Measurements from ENCODE around the gene IL26. TPM values are rescaled to one million over a fixed set of nuclear protein-coding genes. Genes with fewer than 3 reads are reported as not detected.

Gene IL26
- total RNA-seq, 3 donors from 2014 or later (not counting 1 experiment from before 2014, with no cell fraction given): not detected

- Histone ChIP-seq H3K4me1 (ENCODE audit: control insufficient read depth, insufficient read depth, low read length) (peaks cover 21% of the 10 kb centered on the region), H3K9me3 (ENCODE audit: control insufficient read depth, insufficient read depth, low read length) (no peaks in the 10 kb centered on the region), H3K27me3 (ENCODE audit: control insufficient read depth, insufficient read depth, low read length) (no peaks in the 10 kb centered on the region), H3K4me3 (ENCODE audit: low read length) (no peak overlapping the region), H3K36me3 (ENCODE audit: control insufficient read depth, insufficient read depth, low read length) (no peaks in the 10 kb centered on the region), H3K27ac (ENCODE audit: low read length) (peak overlapping the region; percentile 15)
- H3K4me1 Mint-ChIP-seq: peaks cover 19 to 22% of the 10 kb centered on the region in 2 donors
- peak in 1 of 2 donors; percentile 76 for DNase-seq
- peaks cover 0 to 3% of the 10 kb centered on the region in 2 donors for H3K27me3 Mint-ChIP-seq (ENCODE audit: low read depth in 2 of 2)
- ATAC-seq: peak; percentile 79 to 90 (median 89)
- H3K4me3 Mint-ChIP-seq: no peak overlapping the region
- peak overlapping the region; percentile 35 to 45 for H3K27ac Mint-ChIP-seq
- no peaks in the 10 kb centered on the region for H3K9me3 Mint-ChIP-seq
- no peak for TF ChIP-seq CTCF (IDR thresholded peaks at IDR 0.05)
- 49% methylated on average over 3 of the region's 3 CpGs for WGBS (ENCODE audit: insufficient coverage)
- H3K36me3 Mint-ChIP-seq: no peaks in the 10 kb centered on the region
- intact Hi-C loops (cut with micrococcal nuclease): no loop called here
Observed at GRCh38 chr12:68180792-68181744, 44.5 kb downstream of the IL26 start.

DNA sequence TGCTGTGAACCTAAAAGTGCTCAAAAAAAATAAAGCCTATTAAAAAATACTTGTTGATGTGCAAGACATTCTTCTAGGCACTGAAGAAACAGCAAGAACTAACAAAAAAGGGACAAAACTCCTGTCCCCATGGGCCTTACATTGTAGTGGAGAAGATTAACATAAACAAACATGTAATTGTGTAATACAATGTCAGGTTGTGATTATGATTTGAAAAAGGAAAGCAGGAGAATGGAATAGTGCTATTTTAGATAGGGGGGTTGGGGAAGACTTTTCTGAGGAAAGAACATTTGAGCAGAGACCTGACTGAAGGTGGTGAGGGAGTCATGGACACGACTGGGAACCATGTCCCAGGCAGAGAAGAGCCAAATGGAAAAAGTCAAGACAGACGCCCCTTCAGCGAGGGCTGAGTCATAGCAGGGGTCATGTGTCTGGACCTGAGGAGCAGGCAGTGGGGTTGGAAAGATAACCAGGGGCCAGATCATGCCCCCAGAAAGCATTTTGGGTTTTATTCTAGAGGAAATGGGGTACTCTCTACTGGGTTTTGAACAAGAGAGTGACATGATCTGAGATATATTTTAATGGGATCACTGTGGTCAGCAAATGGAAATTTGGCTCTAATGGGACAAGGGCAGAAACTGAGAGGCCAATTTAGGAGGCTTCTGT is 46.7 kb downstream of the IL26 start:
- TF ChIP-seq CTCF (IDR thresholded peaks at IDR 0.05): no peak
- H3K4me1 ChIP-seq (ENCODE audit: control insufficient read depth, insufficient read depth, low read length): peaks cover 31% of the 10 kb centered on the region
- intact Hi-C loops (cut with micrococcal nuclease): loop anchor here (5.0 kb wide), 1 partner anchor 57 kb away; no protein-coding TSS in a partner anchor
- H3K9me3 Mint-ChIP-seq: no peaks in the 10 kb centered on the region
- peaks cover 37 to 44% of the 10 kb centered on the region in 2 donors for H3K4me1 Mint-ChIP-seq
- H3K27me3 ChIP-seq (ENCODE audit: control insufficient read depth, insufficient read depth, low read length): no peaks in the 10 kb centered on the region
- H3K27me3 Mint-ChIP-seq (ENCODE audit: low read depth in 2 of 2): no peaks in the 10 kb centered on the region
- no peak overlapping the region for H3K27ac Mint-ChIP-seq
- no peak overlapping the region for H3K27ac ChIP-seq (ENCODE audit: low read length)
- no peak for ATAC-seq
- no peak overlapping the region for H3K4me3 Mint-ChIP-seq
- H3K4me3 ChIP-seq (ENCODE audit: low read length): no peak overlapping the region
- no peaks in the 10 kb centered on the region for H3K36me3 ChIP-seq (ENCODE audit: control insufficient read depth, insufficient read depth, low read length)
- no peaks in the 10 kb centered on the region for H3K9me3 ChIP-seq (ENCODE audit: control insufficient read depth, insufficient read depth, low read length)
- DNase-seq: no peak
- 78% methylated on average over 3 of the region's 3 CpGs for WGBS (ENCODE audit: insufficient coverage)
- no peaks in the 10 kb centered on the region for H3K36me3 Mint-ChIP-seq

DNA sequence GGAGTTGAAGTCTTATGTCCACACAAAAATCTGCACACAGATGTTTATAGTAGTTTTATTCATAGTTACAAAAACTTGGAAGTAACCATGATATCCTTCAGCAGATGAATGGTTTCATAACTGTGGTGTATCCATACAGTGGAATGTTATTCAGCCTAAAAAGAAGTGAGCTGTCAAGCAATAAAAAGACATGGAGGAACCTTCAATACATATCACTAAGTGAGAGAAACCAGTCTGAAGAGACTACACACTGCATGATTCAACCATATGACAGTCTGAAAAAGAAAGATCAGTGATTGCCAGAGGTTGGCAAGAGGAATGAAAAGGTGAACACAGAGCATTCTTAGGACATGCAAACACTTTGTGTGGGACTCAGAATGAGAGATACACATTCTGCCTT is 47.4 kb downstream of the IL26 start:
- H3K4me3 ChIP-seq (ENCODE audit: low read length): no peak overlapping the region
- Mint-ChIP-seq H3K4me3 (no peak overlapping the region), H3K27ac (no peak overlapping the region), H3K4me1 (peaks cover 37 to 45% of the 10 kb centered on the region in 2 donors), H3K36me3 (no peaks in the 10 kb centered on the region), H3K9me3 (no peaks in the 10 kb centered on the region), H3K27me3 (ENCODE audit: low read depth in 2 of 2) (no peaks in the 10 kb centered on the region)
- TF ChIP-seq CTCF (IDR thresholded peaks at IDR 0.05): no peak
- H3K36me3 ChIP-seq (ENCODE audit: control insufficient read depth, insufficient read depth, low read length): no peaks in the 10 kb centered on the region
- no peak overlapping the region for H3K27ac ChIP-seq (ENCODE audit: low read length)
- H3K9me3 ChIP-seq (ENCODE audit: control insufficient read depth, insufficient read depth, low read length): no peaks in the 10 kb centered on the region
- H3K27me3 ChIP-seq (ENCODE audit: control insufficient read depth, insufficient read depth, low read length): no peaks in the 10 kb centered on the region
- intact Hi-C loops (cut with micrococcal nuclease): loop anchor here (5.0 kb wide), 1 partner anchor 56 kb away; no protein-coding TSS in a partner anchor
- ATAC-seq: no peak
- DNase-seq: no peak
- H3K4me1 ChIP-seq (ENCODE audit: control insufficient read depth, insufficient read depth, low read length): peaks cover 31% of the 10 kb centered on the region

Data from natural killer cell (primary cell).